Calu3 (cell line): Measurements from ENCODE around the gene BEST2. TPM values are rescaled to one million over a fixed set of nuclear protein-coding genes. Genes with fewer than 3 reads are reported as not detected.
A peak's percentile ranks its signal among the peaks of the same experiment; 100 is the strongest.
"Not testable (repeated sequence)": the region's sequence is repeated elsewhere in the genome, so short reads cannot be mapped to it uniquely, and the experiment has no call there.

Source experiments
- BruUV-seq: library from RNA; stranded (reverse); fragments of 400-500 nt; replicated peaks from 2 replicates; lab custom pipeline; 2021; lab: Mats Ljungman, UMichigan
- CTCF ChIA-PET: fragments of 300-600 bp; sonication (Branson Sonifier 250); formaldehyde crosslinking; loops from one replicate; lab custom pipeline; 2022; ENCODE audit warnings: antibody characterized with exemption; lab: Charles Lee
- DNase-seq: peaks from one replicate; pipeline ENCODE4 v3.0.0; 2022
- H3K27ac Mint-ChIP-seq: one replicate; pipeline ENCODE4 v1.8.0; 2022; ENCODE audit warnings: mixed read lengths; ENCODE audit not compliant: unreplicated experiment
- H3K27me3 Mint-ChIP-seq: one replicate; pipeline ENCODE4 v1.8.0; 2022; ENCODE audit warnings: mixed read lengths; ENCODE audit not compliant: unreplicated experiment
- H3K36me3 Mint-ChIP-seq: one replicate; pipeline ENCODE4 v1.8.0; 2022; ENCODE audit warnings: mild to moderate bottlenecking, moderate library complexity, mixed read lengths; ENCODE audit not compliant: insufficient read depth, unreplicated experiment
- H3K4me1 Mint-ChIP-seq: one replicate; pipeline ENCODE4 v1.8.0; 2022; ENCODE audit warnings: mild to moderate bottlenecking, low read depth, mixed read lengths; ENCODE audit not compliant: unreplicated experiment
- H3K4me3 Mint-ChIP-seq: one replicate; pipeline ENCODE4 v1.8.0; 2022; ENCODE audit warnings: mild to moderate bottlenecking, low read depth, moderate library complexity, mixed read lengths; ENCODE audit not compliant: unreplicated experiment
- H3K9me3 Mint-ChIP-seq: one replicate; pipeline ENCODE4 v1.8.0; 2022; ENCODE audit warnings: low read depth, mixed read lengths; ENCODE audit not compliant: unreplicated experiment
- CTCF ChIP-seq: fragments of 200-600 bp; IDR thresholded peaks from one replicate; pipeline ENCODE4 v1.8.0; 2022; ENCODE audit warnings: antibody characterized with exemption; ENCODE audit not compliant: unreplicated experiment
- intact Hi-C: fragments of 100-400 bp; cut with micrococcal nuclease; formaldehyde crosslinking; loops from one replicate; pipeline ENCODE4 v1.10.0; 2022; ENCODE audit not compliant: unreplicated experiment
- total RNA-seq: library from RNA; stranded (reverse); gene quantifications from 2 replicates; pipeline ENCODE4 v1.2.3, GENCODE V29; 2022

Gene BEST2
- total RNA-seq, 1 experiment from 2014 or later = not detected

GRCh38 chr19:12721656-12722565 is 29.7 kb upstream of the BEST2 start:
- BruUV-seq = no TSS peak
- CTCF ChIA-PET = interaction anchor here (0.6 to 1.0 kb wide), 5 partner anchors 11 to 996 kb away, joined by 3 to 6 read pairs (median 4); no protein-coding TSS in a partner anchor
- H3K9me3 Mint-ChIP-seq = no peaks in the 10 kb centered on the region
- intact Hi-C loops = no loop called here
- DNase-seq = peak; percentile 50
- H3K27me3 Mint-ChIP-seq = no peaks in the 10 kb centered on the region
- TF ChIP-seq CTCF = no peak
- peaks cover 45% of the 10 kb centered on the region for H3K36me3 Mint-ChIP-seq
- H3K4me3 Mint-ChIP-seq = peak overlapping the region; percentile 96
- H3K27ac Mint-ChIP-seq = peak overlapping the region; percentile 89
- H3K4me1 Mint-ChIP-seq = peaks cover 15% of the 10 kb centered on the region

- intact Hi-C loops = no loop called here
- CTCF ChIA-PET = interaction anchor here (0.6 to 1.0 kb wide), 3 partner anchors 10 to 212 kb away, joined by 3 to 4 read pairs (median 4); no protein-coding TSS in a partner anchor
- Mint-ChIP-seq H3K9me3 (no peaks in the 10 kb centered on the region), H3K4me3 (peak overlapping the region; percentile 96), H3K27me3 (no peaks in the 10 kb centered on the region), H3K36me3 (peaks cover 42% of the 10 kb centered on the region), H3K27ac (peak overlapping the region; percentile 89), H3K4me1 (peaks cover 15% of the 10 kb centered on the region)
- no peak for TF ChIP-seq CTCF
- TSS peak; percentile 97 for BruUV-seq
- DNase-seq = peak; percentile 91
These were observed 28.8 kb upstream of the BEST2 start for GRCh38 chr19:12722566-12723380.

- no TSS peak for BruUV-seq
- peak overlapping the region; percentile 96 for H3K4me3 Mint-ChIP-seq
- H3K36me3 Mint-ChIP-seq = peaks cover 48% of the 10 kb centered on the region
- no peak for TF ChIP-seq CTCF
- intact Hi-C loops = no loop called here
- CTCF ChIA-PET = interaction anchor here (0.6 to 1.0 kb wide), 3 partner anchors 37 to 1296 kb away, joined by 3 to 4 read pairs (median 3); no protein-coding TSS in a partner anchor
- no peak for DNase-seq
- peak overlapping the region; percentile 0 for H3K27ac Mint-ChIP-seq
- no peaks in the 10 kb centered on the region for H3K9me3 Mint-ChIP-seq
- H3K27me3 Mint-ChIP-seq = no peaks in the 10 kb centered on the region
- H3K4me1 Mint-ChIP-seq = peaks cover 15% of the 10 kb centered on the region
These were observed 28.3 kb upstream of the BEST2 start for GRCh38 chr19:12723381-12723640.

GRCh38 chr19:12723641-12724426 is 27.8 kb upstream of the BEST2 start, which contains the start of gene TNPO2:
Gene TNPO2 (minus strand): TSS chr19:12723932. CDS start chr19:12720977, 2,955 bp downstream.
- CTCF ChIA-PET = interaction anchor here (0.6 kb wide), 1 partner anchor 1295 kb away, joined by 3 read pairs; no protein-coding TSS in a partner anchor
- no peaks in the 10 kb centered on the region for H3K9me3 Mint-ChIP-seq
- H3K4me1 Mint-ChIP-seq = peaks cover 15% of the 10 kb centered on the region
- H3K36me3 Mint-ChIP-seq = peaks cover 50% of the 10 kb centered on the region
- H3K4me3 Mint-ChIP-seq = peak within 1 kb of the TSS; percentile 96
- H3K27me3 Mint-ChIP-seq = no peaks in the 10 kb centered on the region
- intact Hi-C loops = no loop called here
- H3K27ac Mint-ChIP-seq = peak within 1 kb of the TSS; percentile 89
- TF ChIP-seq CTCF = no peak
- BruUV-seq = no TSS peak
- DNase-seq = peak; percentile 51

- BruUV-seq, intact Hi-C loops, H3K27me3 Mint-ChIP-seq, H3K4me3 Mint-ChIP-seq, CTCF ChIA-PET, H3K27ac Mint-ChIP-seq, DNase-seq, H3K9me3 Mint-ChIP-seq: not testable (repeated sequence)
- Mint-ChIP-seq H3K4me1 (peaks cover 12% of the 10 kb centered on the region), H3K36me3 (peaks cover 48% of the 10 kb centered on the region)
These were observed 26.0 kb upstream of the BEST2 start for GRCh38 chr19:12725612-12726011.
